Stimulated activated CD8-positive, alpha-beta memory T cell treated with anti-CD3 and anti-CD28 coated beads, Interleukin-12 subunit alpha, Interleukin-12 subunit beta, amount 100 ng/mL, for 24 hours (primary cell): ENCODE results near the gene C1orf174.
A peak's percentile ranks its signal among the peaks of the same experiment; 100 is the strongest.

Source experiments
- DNase-seq: peaks from one replicate; pipeline ENCODE4 v3.0.0-alpha.2; 2020; ENCODE audit errors: extremely low read depth

C1orf174 gene

GRCh38 chr1:3900150-3900968, at the start of gene C1orf174:
Gene C1orf174, minus strand, starts transcription at chr1:3900272. Its CDS starts 86 bp downstream, at chr1:3900186.
- DNase-seq = peak; percentile 80

DNA sequence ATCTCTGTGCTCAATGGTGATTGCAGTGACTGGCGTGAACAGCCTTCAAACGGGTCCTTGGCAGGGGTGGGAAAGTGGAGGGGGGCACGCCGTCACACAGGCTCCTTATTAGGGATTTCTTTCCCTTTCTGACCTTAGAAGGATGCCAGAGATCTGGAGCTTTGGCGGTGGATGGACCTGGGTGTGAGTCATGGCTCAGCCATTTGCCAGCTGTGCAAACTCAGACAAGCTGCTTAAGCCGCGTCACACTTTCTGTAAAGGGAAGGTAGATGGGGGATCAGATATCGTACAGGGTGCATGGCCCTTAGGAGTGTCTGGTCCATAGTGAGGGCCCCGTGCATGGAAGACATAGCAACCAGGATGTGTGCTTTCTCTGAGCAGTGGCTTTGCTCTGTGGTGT, 48.3 kb upstream of the C1orf174 start:
- no peak for DNase-seq

DNA sequence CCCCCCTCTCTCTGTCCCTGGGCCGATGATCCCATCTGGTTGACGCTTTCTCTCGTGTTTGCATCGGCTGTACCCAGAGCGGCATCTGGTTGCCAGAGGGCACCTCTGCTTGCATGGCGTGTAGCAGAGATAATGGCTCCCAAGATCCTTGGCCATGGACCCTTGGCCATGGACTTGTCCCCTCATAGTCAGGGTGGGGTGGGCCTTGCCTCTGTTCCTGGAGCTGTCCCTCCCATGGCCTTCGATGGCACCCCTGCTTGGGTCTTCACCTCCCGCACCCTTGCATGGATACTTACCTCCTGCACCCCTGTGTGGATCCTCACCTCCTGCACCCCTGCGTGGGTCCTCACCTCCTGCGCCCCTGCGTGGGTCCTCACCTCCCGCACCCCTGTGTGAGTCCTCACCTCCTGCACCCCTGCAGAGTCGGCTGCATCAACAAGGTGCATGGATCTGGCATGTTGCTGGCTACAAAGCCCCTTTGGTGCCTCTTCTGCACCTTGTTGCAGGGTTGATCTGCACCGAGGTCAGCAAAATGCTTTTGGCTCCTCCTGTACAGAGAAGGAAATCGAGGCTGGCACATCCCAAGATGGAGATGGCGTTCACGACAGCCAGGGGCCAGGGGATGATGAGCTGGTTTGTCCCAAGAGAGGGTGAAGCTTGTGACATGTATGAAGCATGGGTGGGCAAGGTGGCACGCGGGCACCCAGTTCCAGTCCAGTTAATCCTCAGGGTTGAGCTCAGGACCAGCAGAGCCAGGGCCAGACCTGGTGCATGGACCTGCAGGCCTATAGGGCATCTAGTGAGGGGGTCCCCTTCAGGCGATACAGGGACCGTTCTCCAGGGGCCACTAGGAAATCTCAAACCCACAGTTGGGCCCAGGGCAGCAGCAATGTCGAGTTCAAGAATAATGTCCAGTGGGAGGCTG, 46.1 kb upstream of the C1orf174 start:
- DNase-seq = no peak

DNA sequence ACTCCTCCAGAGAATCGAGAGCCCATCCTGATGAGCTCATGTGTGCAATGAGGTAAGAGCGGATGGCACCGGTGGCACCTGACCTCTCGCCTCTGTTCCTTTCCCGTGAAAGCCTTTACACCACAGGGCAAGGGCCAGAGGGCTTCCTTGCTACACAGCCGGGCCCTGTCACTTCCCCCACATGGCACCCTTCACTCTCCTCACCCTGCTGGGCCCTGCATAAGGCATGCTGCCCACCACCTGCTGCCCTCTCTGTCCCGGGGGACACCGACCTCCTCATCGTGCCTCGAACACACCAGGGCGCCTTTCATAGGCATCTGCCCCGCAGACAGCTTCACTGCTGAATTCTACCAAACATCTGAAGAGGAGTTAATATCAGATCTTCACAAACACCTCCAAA, 45.1 kb upstream of the C1orf174 start:
- no peak for DNase-seq

GRCh38 chr1:3944578-3945125, 44.6 kb upstream of the C1orf174 start:
- no peak for DNase-seq

DNA sequence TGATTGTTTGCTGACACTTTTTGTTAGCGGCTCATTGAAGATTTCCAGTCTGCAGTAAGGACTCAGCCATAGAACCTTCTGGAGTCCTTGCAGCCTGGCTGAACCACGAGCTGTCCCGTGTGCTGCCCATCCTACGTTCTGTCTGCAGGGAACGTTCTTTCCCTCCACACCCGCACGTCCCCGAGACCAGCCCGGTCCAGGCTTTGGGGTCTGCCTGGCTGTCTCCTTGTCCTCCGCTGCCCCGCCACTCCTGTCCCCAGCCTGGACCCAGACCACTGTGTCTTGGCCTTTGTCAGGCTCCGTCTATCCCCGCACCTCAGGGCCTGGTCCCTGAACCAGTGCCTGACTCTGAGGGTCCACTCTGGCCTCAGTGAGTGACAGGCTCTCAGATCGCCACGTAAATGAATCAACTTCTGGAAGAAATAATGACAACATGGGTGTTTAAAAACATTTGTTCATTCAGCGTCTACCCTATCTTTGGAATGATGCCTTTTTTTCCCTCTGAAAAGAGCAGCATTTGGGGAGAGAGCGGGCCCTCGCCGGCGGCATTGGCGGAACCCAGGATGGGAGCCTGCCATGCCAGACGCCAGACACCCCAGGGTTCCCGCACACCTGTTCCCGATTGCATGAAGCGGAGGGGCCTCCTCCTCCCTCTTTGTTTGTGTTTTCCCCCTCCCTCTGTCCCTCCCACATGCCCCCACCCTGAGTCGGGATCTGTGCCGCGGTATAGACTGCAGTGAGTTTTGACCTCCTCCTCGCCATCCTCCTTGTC, 43.9 kb upstream of the C1orf174 start:
- no peak for DNase-seq

DNA sequence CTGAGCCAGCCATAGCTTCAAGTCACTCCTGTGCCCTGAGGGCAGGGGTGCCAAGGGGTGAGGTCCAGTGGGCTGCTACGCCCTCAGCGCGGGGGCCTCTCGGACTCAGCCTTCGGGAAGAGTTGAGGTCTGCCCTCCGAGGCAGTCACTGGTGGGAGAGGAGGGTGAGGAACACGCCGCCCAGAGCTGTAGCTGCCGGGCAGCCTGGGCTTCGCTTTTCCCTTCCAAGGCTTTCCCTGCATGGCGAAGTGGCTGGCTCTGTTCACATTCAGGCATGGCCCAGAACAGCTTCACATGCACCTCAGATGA, 43.0 kb upstream of the C1orf174 start:
- no peak for DNase-seq

GRCh38 chr1:3942416-3943122, 42.5 kb upstream of the C1orf174 start:
- no peak for DNase-seq

GRCh38 chr1:3940754-3941345, 40.8 kb upstream of the C1orf174 start:
- DNase-seq = no peak

GRCh38 chr1:3940081-3940753, 40.1 kb upstream of the C1orf174 start:
- DNase-seq = no peak

GRCh38 chr1:3939242-3940080, 39.4 kb upstream of the C1orf174 start:
- no peak for DNase-seq

GRCh38 chr1:3932156-3932919, 32.3 kb upstream of the C1orf174 start:
- no peak for DNase-seq

- no peak for DNase-seq
Measured at GRCh38 chr1:3931007-3931912, 31.2 kb upstream of the C1orf174 start.

DNA sequence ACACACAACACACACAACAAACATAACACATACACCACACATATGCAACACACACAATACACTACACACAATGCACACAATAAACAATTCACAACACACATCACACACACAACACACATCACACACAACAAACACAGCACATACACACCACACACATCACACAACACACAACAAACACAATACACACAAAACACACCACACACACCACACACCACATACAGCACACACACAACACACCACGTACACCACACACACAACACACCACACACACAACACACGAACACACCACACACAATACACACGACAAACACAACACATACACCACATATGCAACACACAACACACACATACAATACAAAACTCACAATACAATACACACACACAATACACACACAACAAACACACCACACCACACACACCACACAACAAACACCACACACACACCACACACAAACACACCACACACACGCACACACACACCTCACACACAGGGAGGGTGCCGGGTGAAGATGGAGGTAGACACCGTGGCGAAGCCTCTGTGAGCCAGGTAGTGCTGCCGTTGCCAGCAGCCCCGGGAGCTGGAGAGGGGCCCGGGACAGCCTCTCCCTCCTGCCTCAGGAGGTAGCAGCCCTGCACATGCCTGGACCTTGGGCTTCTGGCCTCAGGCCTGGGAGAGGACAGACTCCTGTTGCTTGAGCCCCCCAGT, 30.4 kb upstream of the C1orf174 start:
- DNase-seq = no peak

GRCh38 chr1:3929126-3929525, 29.1 kb upstream of the C1orf174 start:
- no peak for DNase-seq

DNA sequence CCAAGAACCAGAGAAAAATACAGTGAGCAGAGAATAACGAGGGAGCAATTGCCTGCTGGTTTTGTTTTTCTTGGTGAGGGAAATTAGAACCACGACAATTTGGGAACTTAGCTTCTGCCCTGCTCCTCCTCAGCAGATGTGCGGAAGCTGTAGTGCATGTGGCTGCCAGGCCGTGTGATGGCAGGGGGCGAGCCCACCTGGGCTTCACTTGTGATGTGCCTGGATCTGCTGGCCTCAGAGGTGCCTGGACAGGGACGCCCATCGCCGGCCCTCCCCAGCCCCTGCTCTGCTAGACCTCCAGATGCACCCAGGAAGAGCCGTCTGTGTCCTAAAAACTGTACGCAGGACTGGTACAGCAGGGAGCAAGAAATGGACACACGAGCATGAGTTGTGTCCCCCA, 28.5 kb upstream of the C1orf174 start:
- no peak for DNase-seq

DNA sequence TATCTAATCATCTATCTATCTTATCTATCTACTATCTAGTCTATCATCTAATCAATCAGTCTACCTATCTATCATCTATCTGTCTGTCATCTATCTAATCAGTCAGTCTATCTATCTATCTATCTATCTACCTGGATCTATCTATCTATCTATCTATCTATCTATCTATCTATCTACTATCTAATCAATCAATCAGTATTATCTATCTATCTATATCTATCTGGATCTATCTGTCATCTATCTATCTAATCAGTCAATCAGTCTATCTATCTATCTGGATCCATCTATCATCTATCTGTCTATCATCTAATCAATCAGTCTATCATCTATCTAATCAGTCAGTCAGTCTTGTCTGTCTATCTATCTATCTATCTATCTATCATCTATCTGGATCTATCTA, 26.9 kb upstream of the C1orf174 start:
- DNase-seq = no peak
